K562 (cell line): ENCODE data around the gene BID. TPM values are rescaled to one million over a fixed set of nuclear protein-coding genes. Genes with fewer than 3 reads are reported as not detected.
A peak's percentile ranks its signal among the peaks of the same experiment; 100 is the strongest.

Source experiments
- ATAC-seq: fragments of 200-7000 bp; cut with Tn5 transposase; 3 replicates; pipeline ENCODE4 v1.9.1; 2020; ENCODE audit warnings: moderate library complexity
- BruUV-seq: library from RNA; stranded (reverse); fragments of 400-500 nt; replicated peaks from 2 replicates; lab custom pipeline; 2021; lab: Mats Ljungman, UMichigan
- CTCF ChIA-PET: fragments of 300-600 bp; formaldehyde crosslinking; extraction: SDS; loops from one replicate; lab custom pipeline; 2021; ENCODE audit warnings: low intra/inter-chr PET ratio; lab: Yijun Ruan, JAX
- POLR2A ChIA-PET: fragments of 300-600, 350-650 bp; sonication (Branson Sonifier 250); formaldehyde crosslinking; extraction: SDS; loops from one replicate; lab custom pipeline; 2021; ENCODE audit warnings: antibody characterized with exemption, inconsistent platforms; lab: Yijun Ruan, JAX
- DNase-seq, 4 experiments: peaks; one replicate each; pipeline versions ENCODE4 v3.0.0 to v3.0.0-alpha.2; 2011 to 2018; ENCODE audit warnings: low spot score in 3 of 4, mixed read lengths in 3 of 4; ENCODE audit errors: extremely low read depth in 1 of 4
- FAIRE-seq: peaks from 2 replicates; lab custom pipeline; 2011; peaks lifted over from hg19 to GRCh38; lab: Jason Lieb, UNC
- H2AFZ ChIP-seq: 2 replicates; pipeline ENCODE4 v1.6.0; 2011; ENCODE audit warnings: low read depth, low read length, control low read depth, inconsistent platforms
- H3K27ac ChIP-seq: fragments of 200-600 bp; 3 replicates; pipeline ENCODE4 v1.8.0; 2011; ENCODE audit warnings: low read depth, mild to moderate bottlenecking, control low read depth, inconsistent platforms, low read length, moderate library complexity, mixed read lengths; ENCODE audit errors: extremely low read depth
- H3K27me3 ChIP-seq, 2 experiments: fragments of 300-600 bp in 1 of 2; 2 replicates in 1 of 2; 3 replicates in 1 of 2; pipeline versions ENCODE4 v1.6.0 to v1.8.0; 2011; ENCODE audit warnings: inconsistent platforms in 2 of 2, low read length in 2 of 2, mild to moderate bottlenecking in 1 of 2, mixed read lengths in 1 of 2, moderate library complexity in 1 of 2; ENCODE audit not compliant: control insufficient read depth in 2 of 2, insufficient read depth in 2 of 2
- H3K36me3 ChIP-seq: fragments of 300-600 bp; 3 replicates; pipeline ENCODE4 v1.8.0; 2011; ENCODE audit warnings: mild to moderate bottlenecking, low read length, inconsistent platforms; ENCODE audit not compliant: control insufficient read depth, insufficient read depth
- H3K4me1 ChIP-seq, 2 experiments: fragments of 200-600 bp in 1 of 2; replicated peaks in 1 of 2; 2 replicates in 1 of 2; 3 replicates in 1 of 2; pipeline versions ENCODE4 v1.5.1 to v1.8.0; 2011; ENCODE audit warnings: inconsistent platforms in 2 of 2, low read length in 2 of 2, mild to moderate bottlenecking in 1 of 2, mixed read lengths in 1 of 2, moderate library complexity in 1 of 2; ENCODE audit not compliant: control insufficient read depth in 2 of 2, insufficient read depth in 2 of 2
- H3K4me2 ChIP-seq: 2 replicates; pipeline ENCODE4 v1.6.1; 2011; ENCODE audit warnings: low read length, control low read depth, inconsistent platforms, mixed read lengths; ENCODE audit not compliant: insufficient read depth
- H3K4me3 ChIP-seq: fragments of 200-600 bp; sonication (generic), shearing (Covaris generic); 2 replicates; pipeline ENCODE4 v1.5.1; 2016; ENCODE audit warnings: control low read depth, inconsistent platforms
- H3K79me2 ChIP-seq: fragments of 200-600 bp; 3 replicates; pipeline ENCODE4 v1.8.0; 2011; ENCODE audit warnings: low read length, inconsistent platforms; ENCODE audit not compliant: control insufficient read depth, insufficient read depth
- H3K9ac ChIP-seq, 2 experiments: 2 replicates each; pipeline versions ENCODE4 v1.6.0 to v1.6.1; 2011; ENCODE audit warnings: low read depth in 2 of 2, low read length in 2 of 2, control low read depth in 1 of 2, inconsistent platforms in 1 of 2, mild to moderate bottlenecking in 1 of 2, mixed read lengths in 1 of 2; ENCODE audit not compliant: insufficient read depth in 1 of 2
- H3K9me1 ChIP-seq: one replicate; pipeline ENCODE4 v1.6.0; 2011; ENCODE audit warnings: inconsistent platforms, mild to moderate bottlenecking, low read length, moderate library complexity; ENCODE audit not compliant: control insufficient read depth, insufficient read depth
- H3K9me3 ChIP-seq: replicated peaks from 2 replicates; pipeline ENCODE4 v1.5.1; 2011; ENCODE audit warnings: low read depth, low read length, inconsistent platforms; ENCODE audit not compliant: control insufficient read depth, insufficient read depth
- H4K20me1 ChIP-seq: replicated peaks from 2 replicates; pipeline ENCODE4 v1.6.1; 2011; ENCODE audit warnings: low read length, inconsistent platforms, mixed read lengths; ENCODE audit not compliant: control insufficient read depth, insufficient read depth
- RAD21 ChIP-seq, 2 experiments: fragments of 250-450 bp in 1 of 2; fragments of 450-650 bp in 1 of 2; sonication (Bioruptor Pico) in 1 of 2; formaldehyde crosslinking in 1 of 2; IDR thresholded peaks in 1 of 2; conservative IDR thresholded peaks in 1 of 2; 2 replicates each; pipeline versions ENCODE4 v1.4.0 to v1.8.0; 2020 to 2022; ENCODE audit warnings: mild to moderate bottlenecking in 2 of 2, moderate library complexity in 1 of 2
- SMC3 ChIP-seq: conservative IDR thresholded peaks from 2 replicates; pipeline ENCODE4 v1.6.1; 2011; ENCODE audit warnings: low read depth, low read length, improper control_type of control experiment; ENCODE audit not compliant: insufficient read depth
- ZNF124 ChIP-seq: sonication (generic); formaldehyde crosslinking; IDR thresholded peaks from 2 replicates; pipeline ENCODE4 v1.8.1; 2022; ENCODE audit warnings: missing genetic modification reagents
- WGBS: fragments of 100-300 bp; shearing (Covaris generic); methylation state at CpG from one replicate; pipeline ENCODE4 v1.1.6; 2016; ENCODE audit warnings: low coverage, mixed read lengths; ENCODE audit not compliant: insufficient coverage; ENCODE audit errors: missing lambda C conversion rate; 5-methylcytosine and 5-hydroxymethylcytosine counted together
- in situ Hi-C: fragments of 300-500 bp; cut with MboI; formaldehyde crosslinking; loops from 4 replicates; pipeline ENCODE4 v1.15.0; 2018; ENCODE audit warnings: inconsistent platforms, mixed read lengths
- intact Hi-C: fragments of 100-400 bp; cut with micrococcal nuclease; formaldehyde crosslinking; loops from 2 replicates; pipeline ENCODE4 v1.14.2; 2022
- polyA plus RNA-seq, 8 experiments: library from polyadenylated mRNA; depleted of rRNA in 4 of 8; stranded (reverse) in 5 of 8; unstranded in 3 of 8; fragments of >200 nt; fragmentation: Nextera tagmentation in 2 of 8; fragmentation: Illumina TruSeq in 1 of 8; extraction: Ambion mirVana in 2 of 8; extraction: Trizol in 1 of 8; gene quantifications; 2 replicates each; pipeline versions ENCODE4 v1.2.1 to v1.2.3, GENCODE V29; 2011 to 2014; ENCODE audit warnings: inconsistent platforms in 1 of 8, missing spikeins in 1 of 8
- total RNA-seq, 7 experiments: library from RNA; depleted of rRNA in 6 of 7; stranded (reverse); fragments of >200 nt in 6 of 7; fragmentation: Illumina TruSeq in 2 of 7; extraction: Trizol in 2 of 7; gene quantifications; 2 replicates each; pipeline versions ENCODE4 v1.2.1 to v1.2.3, GENCODE V29; 2011 to 2021; ENCODE audit warnings: low replicate concordance in 1 of 7
- TF ChIP-seq, protein P1 (sequence below), 2 experiments: fragments of 450-650 bp in 1 of 2; sonication (generic) in 1 of 2; formaldehyde crosslinking in 1 of 2; IDR thresholded peaks in 1 of 2; conservative IDR thresholded peaks in 1 of 2; 2 replicates each; pipeline versions ENCODE4 v1.6.1 to v1.8.1; 2016 to 2023; ENCODE audit warnings: mild to moderate bottlenecking in 2 of 2, moderate library complexity in 2 of 2, inconsistent platforms in 1 of 2, missing genetic modification reagents in 1 of 2
- TF ChIP-seq, protein P2 (sequence below), 3 experiments: IDR thresholded peaks in 2 of 3; conservative IDR thresholded peaks in 1 of 3; 2 replicates each; pipeline ENCODE4 v1.5.1; 2011 to 2012; ENCODE audit warnings: low read length in 3 of 3, mild to moderate bottlenecking in 3 of 3, control low read depth in 2 of 3, improper control_type of control experiment in 1 of 3, inconsistent platforms in 1 of 3, low read depth in 1 of 3, mixed read lengths in 1 of 3, moderate library complexity in 1 of 3; ENCODE audit not compliant: insufficient read depth in 2 of 3
- TF ChIP-seq, protein P3 (sequence below), 2 experiments: fragments of 450-650 bp; formaldehyde crosslinking in 1 of 2; IDR thresholded peaks; 2 replicates each; pipeline versions ENCODE4 v1.4.0 to v1.6.1; 2014 to 2020; ENCODE audit warnings: mild to moderate bottlenecking in 2 of 2, borderline replicate concordance in 1 of 2, low read depth in 1 of 2

BID gene
- total and polyA plus RNA-seq, 9 of the 15 experiments (the other 6 are each of a cell fraction or from before 2014, with no cell fraction given), result 5.2 to 209 (median 63.7) TPM

DNA sequence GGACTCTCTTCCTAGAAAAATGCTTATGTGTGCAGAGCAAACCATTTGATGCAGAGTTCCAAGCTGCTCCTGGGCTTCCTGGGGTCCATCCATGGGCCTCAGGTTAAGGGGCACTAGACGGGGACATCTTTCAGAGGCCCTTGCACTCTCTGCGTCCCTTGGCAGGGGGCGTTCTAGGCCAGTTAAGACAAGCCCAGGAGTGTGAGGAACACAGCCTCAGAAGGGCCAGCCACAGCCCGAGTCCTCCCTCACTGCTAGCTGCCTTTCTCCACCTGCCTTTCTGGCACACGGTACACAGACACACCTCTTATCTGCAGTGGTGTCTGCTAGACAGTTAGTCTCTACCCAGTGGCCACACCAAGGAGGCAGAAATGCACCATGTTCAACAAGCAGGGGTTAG lies 18.0 kb upstream of the BID start:
- Histone ChIP-seq H3K9me3 (no peaks in the 10 kb centered on the region), H3K27me3 (no peaks in the 10 kb centered on the region), H3K27ac (no peak overlapping the region), H3K9ac (0 out of 4 replicates have a peak overlapping the region, but pooled peaks of 1 of the 2 experiments have one; percentile 79), H3K79me2 (no peaks in the 10 kb centered on the region), H3K4me1 (peaks cover 14 to 37% of the 10 kb centered on the region in 2 experiments; a peak in 4 of 5 replicates), H4K20me1 (0 out of 2 replicates have a peak, but pooled peaks cover 9% of the 10 kb centered on the region), H3K4me3 (no peak overlapping the region), H3K36me3 (no peaks in the 10 kb centered on the region; the same call in 2 of the 3 replicates), H3K4me2 (no peak overlapping the region), H2AFZ (no peak overlapping the region), H3K9me1 (peaks cover 8% of the 10 kb centered on the region)
- intact Hi-C loops (no loop called here), in situ Hi-C loops (no loop called here)
- peak; percentile 35; the same call in 1 of the 2 replicates for TF ChIP-seq SMC3
- TF ChIP-seq, protein P1, sequence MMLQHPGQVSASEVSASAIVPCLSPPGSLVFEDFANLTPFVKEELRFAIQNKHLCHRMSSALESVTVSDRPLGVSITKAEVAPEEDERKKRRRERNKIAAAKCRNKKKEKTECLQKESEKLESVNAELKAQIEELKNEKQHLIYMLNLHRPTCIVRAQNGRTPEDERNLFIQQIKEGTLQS (IDR thresholded peaks at IDR 0.05), result no peak
- TF ChIP-seq, protein P1 (CRISPR knock-in tag; conservative IDR thresholded peaks at IDR 0.05), result no peak
- peak in 1 of 2 experiments; percentile 53; a peak in 1 of 4 replicates for TF ChIP-seq RAD21 (CRISPR knock-in tag; conservative IDR thresholded peaks at IDR 0.05 in 1 of 2, IDR thresholded peaks at IDR 0.05 in 1 of 2)
- TF ChIP-seq, protein P2, sequence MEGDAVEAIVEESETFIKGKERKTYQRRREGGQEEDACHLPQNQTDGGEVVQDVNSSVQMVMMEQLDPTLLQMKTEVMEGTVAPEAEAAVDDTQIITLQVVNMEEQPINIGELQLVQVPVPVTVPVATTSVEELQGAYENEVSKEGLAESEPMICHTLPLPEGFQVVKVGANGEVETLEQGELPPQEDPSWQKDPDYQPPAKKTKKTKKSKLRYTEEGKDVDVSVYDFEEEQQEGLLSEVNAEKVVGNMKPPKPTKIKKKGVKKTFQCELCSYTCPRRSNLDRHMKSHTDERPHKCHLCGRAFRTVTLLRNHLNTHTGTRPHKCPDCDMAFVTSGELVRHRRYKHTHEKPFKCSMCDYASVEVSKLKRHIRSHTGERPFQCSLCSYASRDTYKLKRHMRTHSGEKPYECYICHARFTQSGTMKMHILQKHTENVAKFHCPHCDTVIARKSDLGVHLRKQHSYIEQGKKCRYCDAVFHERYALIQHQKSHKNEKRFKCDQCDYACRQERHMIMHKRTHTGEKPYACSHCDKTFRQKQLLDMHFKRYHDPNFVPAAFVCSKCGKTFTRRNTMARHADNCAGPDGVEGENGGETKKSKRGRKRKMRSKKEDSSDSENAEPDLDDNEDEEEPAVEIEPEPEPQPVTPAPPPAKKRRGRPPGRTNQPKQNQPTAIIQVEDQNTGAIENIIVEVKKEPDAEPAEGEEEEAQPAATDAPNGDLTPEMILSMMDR (IDR thresholded peaks at IDR 0.05 in 2 of 3, conservative IDR thresholded peaks at IDR 0.05 in 1 of 3; ENCODE audit: insufficient read depth in 2 of 3, low read depth in 1 of 3, low read length in 3 of 3), result peak; percentile 58 to 70 (median 59)
- TF ChIP-seq ZNF124 (CRISPR knock-in tag), result no peak
- TF ChIP-seq, protein P3, sequence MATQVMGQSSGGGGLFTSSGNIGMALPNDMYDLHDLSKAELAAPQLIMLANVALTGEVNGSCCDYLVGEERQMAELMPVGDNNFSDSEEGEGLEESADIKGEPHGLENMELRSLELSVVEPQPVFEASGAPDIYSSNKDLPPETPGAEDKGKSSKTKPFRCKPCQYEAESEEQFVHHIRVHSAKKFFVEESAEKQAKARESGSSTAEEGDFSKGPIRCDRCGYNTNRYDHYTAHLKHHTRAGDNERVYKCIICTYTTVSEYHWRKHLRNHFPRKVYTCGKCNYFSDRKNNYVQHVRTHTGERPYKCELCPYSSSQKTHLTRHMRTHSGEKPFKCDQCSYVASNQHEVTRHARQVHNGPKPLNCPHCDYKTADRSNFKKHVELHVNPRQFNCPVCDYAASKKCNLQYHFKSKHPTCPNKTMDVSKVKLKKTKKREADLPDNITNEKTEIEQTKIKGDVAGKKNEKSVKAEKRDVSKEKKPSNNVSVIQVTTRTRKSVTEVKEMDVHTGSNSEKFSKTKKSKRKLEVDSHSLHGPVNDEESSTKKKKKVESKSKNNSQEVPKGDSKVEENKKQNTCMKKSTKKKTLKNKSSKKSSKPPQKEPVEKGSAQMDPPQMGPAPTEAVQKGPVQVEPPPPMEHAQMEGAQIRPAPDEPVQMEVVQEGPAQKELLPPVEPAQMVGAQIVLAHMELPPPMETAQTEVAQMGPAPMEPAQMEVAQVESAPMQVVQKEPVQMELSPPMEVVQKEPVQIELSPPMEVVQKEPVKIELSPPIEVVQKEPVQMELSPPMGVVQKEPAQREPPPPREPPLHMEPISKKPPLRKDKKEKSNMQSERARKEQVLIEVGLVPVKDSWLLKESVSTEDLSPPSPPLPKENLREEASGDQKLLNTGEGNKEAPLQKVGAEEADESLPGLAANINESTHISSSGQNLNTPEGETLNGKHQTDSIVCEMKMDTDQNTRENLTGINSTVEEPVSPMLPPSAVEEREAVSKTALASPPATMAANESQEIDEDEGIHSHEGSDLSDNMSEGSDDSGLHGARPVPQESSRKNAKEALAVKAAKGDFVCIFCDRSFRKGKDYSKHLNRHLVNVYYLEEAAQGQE (IDR thresholded peaks at IDR 0.05; ENCODE audit: borderline replicate concordance), result peak; percentile 25; the same call in 1 of the 2 replicates
- TF ChIP-seq, protein P3 (CRISPR knock-in tag; IDR thresholded peaks at IDR 0.05; ENCODE audit: low read depth), result no peak
- ATAC-seq (peak; percentile 86), DNase-seq (peak; percentile 52 to 66 (median 64)), FAIRE-seq (peak; percentile 73)
- BruUV-seq, result no TSS peak
- 28% methylated on average over 5 of the region's 5 CpGs for WGBS
- ChIA-PET CTCF (interaction anchor here (0.5 kb wide), 1 partner anchor 228 kb away, joined by 5 read pairs; no protein-coding TSS in a partner anchor), POLR2A (interaction anchor here (0.5 to 1.2 kb wide), 2 partner anchors 12 to 294 kb away, joined by 3 read pairs; no protein-coding TSS in a partner anchor)
